K562 (cell line): ENCODE measurements around the gene ARMC6. TPM values are rescaled to one million over a fixed set of nuclear protein-coding genes. Genes with fewer than 3 reads are reported as not detected.

Source experiments
- CXXC5 ChIP-seq: fragments of 250-450 bp; sonication (Bioruptor Pico); IDR thresholded peaks from 2 replicates; pipeline ENCODE4 v1.8.0; 2022; ENCODE audit warnings: inconsistent platforms, mild to moderate bottlenecking, moderate library complexity
- E2F5 ChIP-seq: sonication (generic); formaldehyde crosslinking; IDR thresholded peaks from 2 replicates; pipeline ENCODE4 v1.8.0; 2022; ENCODE audit warnings: mild to moderate bottlenecking, missing genetic modification reagents
- EWSR1 ChIP-seq: fragments of 450-650 bp; IDR thresholded peaks from 2 replicates; pipeline ENCODE4 v1.6.1; 2018; ENCODE audit warnings: borderline replicate concordance, mild to moderate bottlenecking, low read depth, moderate library complexity; ENCODE audit not compliant: partially characterized antibody
- FIP1L1 ChIP-seq: fragments of 200-400 bp; formaldehyde crosslinking; IDR thresholded peaks from 2 replicates; pipeline ENCODE4 v1.6.1; 2018; ENCODE audit warnings: mild to moderate bottlenecking, low read depth, low read length; ENCODE audit not compliant: poor library complexity, severe bottlenecking
- GABPB2 ChIP-seq: fragments of 250-450 bp; sonication (Bioruptor Pico); conservative IDR thresholded peaks from 2 replicates; pipeline ENCODE4 v1.5.1; 2021; ENCODE audit warnings: mild to moderate bottlenecking
- MXD1 ChIP-seq: fragments of 250-450 bp; sonication (Bioruptor Pico); IDR thresholded peaks from 2 replicates; pipeline ENCODE4 v1.8.0; 2021; ENCODE audit warnings: borderline replicate concordance, mild to moderate bottlenecking, moderate library complexity; ENCODE audit not compliant: poor library complexity, severe bottlenecking
- POLR2AphosphoS5 ChIP-seq: IDR thresholded peaks from 2 replicates; pipeline ENCODE4 v1.6.1; 2011; ENCODE audit warnings: mild to moderate bottlenecking, low read depth, low read length, moderate library complexity; ENCODE audit not compliant: control insufficient read depth, insufficient read depth
- TAF7 ChIP-seq: fragments of 450-650 bp; IDR thresholded peaks from 2 replicates; pipeline ENCODE4 v1.6.1; 2016; ENCODE audit warnings: missing genetic modification characterization, missing compliant biosample characterization
- USF2 ChIP-seq: sonication (generic); formaldehyde crosslinking; IDR thresholded peaks from 2 replicates; pipeline ENCODE4 v1.5.0; 2020; ENCODE audit warnings: missing genetic modification reagents
- YBX1 ChIP-seq: fragments of 450-650 bp; IDR thresholded peaks from 2 replicates; pipeline ENCODE4 v1.7.1; 2016; ENCODE audit warnings: mild to moderate bottlenecking
- ZNF696 ChIP-seq: fragments of 250-450 bp; sonication (Bioruptor Pico); conservative IDR thresholded peaks from 2 replicates; pipeline ENCODE4 v1.4.0; 2020; ENCODE audit warnings: mild to moderate bottlenecking, moderate library complexity
- polyA plus RNA-seq, 8 experiments: library from polyadenylated mRNA; depleted of rRNA in 4 of 8; stranded (reverse) in 5 of 8; unstranded in 3 of 8; fragments of >200 nt; fragmentation: Nextera tagmentation in 2 of 8; fragmentation: Illumina TruSeq in 1 of 8; extraction: Ambion mirVana in 2 of 8; extraction: Trizol in 1 of 8; gene quantifications; 2 replicates each; pipeline versions ENCODE4 v1.2.1 to v1.2.3, GENCODE V29; 2011 to 2014; ENCODE audit warnings: inconsistent platforms in 1 of 8, missing spikeins in 1 of 8
- total RNA-seq, 7 experiments: library from RNA; depleted of rRNA in 6 of 7; stranded (reverse); fragments of >200 nt in 6 of 7; fragmentation: Illumina TruSeq in 2 of 7; extraction: Trizol in 2 of 7; gene quantifications; 2 replicates each; pipeline versions ENCODE4 v1.2.1 to v1.2.3, GENCODE V29; 2011 to 2021; ENCODE audit warnings: low replicate concordance in 1 of 7
- TF ChIP-seq, protein P1 (sequence below): sonication (generic); formaldehyde crosslinking; IDR thresholded peaks from 2 replicates; pipeline ENCODE4 v1.8.0; 2022; ENCODE audit warnings: mild to moderate bottlenecking, missing genetic modification reagents, borderline replicate concordance
- TF ChIP-seq, protein P2 (sequence below): sonication (generic); formaldehyde crosslinking; IDR thresholded peaks from 2 replicates; pipeline ENCODE4 v1.8.0; 2023; ENCODE audit warnings: mild to moderate bottlenecking, missing genetic modification reagents

Gene ARMC6
- total and polyA plus RNA-seq, 9 of the 15 experiments (the other 6 are each of a cell fraction or from before 2014, with no cell fraction given): 2.1 to 93.4 (median 63.6) TPM

GRCh38 chr19:19033426-19034203, at the start of gene ARMC6, which contains the start of gene SUGP2 (continued):
- peak; percentile 95 for TF ChIP-seq FIP1L1
- no peak for TF ChIP-seq GABPB2
- TF ChIP-seq, protein P1, sequence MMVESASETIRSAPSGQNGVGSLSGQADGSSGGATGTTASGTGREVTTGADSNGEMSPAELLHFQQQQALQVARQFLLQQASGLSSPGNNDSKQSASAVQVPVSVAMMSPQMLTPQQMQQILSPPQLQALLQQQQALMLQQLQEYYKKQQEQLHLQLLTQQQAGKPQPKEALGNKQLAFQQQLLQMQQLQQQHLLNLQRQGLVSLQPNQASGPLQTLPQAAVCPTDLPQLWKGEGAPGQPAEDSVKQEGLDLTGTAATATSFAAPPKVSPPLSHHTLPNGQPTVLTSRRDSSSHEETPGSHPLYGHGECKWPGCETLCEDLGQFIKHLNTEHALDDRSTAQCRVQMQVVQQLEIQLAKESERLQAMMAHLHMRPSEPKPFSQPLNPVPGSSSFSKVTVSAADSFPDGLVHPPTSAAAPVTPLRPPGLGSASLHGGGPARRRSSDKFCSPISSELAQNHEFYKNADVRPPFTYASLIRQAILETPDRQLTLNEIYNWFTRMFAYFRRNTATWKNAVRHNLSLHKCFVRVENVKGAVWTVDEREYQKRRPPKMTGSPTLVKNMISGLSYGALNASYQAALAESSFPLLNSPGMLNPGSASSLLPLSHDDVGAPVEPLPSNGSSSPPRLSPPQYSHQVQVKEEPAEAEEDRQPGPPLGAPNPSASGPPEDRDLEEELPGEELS: peak; percentile 71; the same call in 1 of the 2 replicates
- TF ChIP-seq CXXC5 (CRISPR knock-in tag): peak; percentile 67
- peak; percentile 70 for TF ChIP-seq USF2
- TF ChIP-seq POLR2AphosphoS5: peak; percentile 69; the same call in 1 of the 2 replicates
- TF ChIP-seq E2F5 (CRISPR knock-in tag): 0 out of 2 replicates have a peak, but pooled peaks have one; percentile 47
- TF ChIP-seq EWSR1: no peak
- no peak for TF ChIP-seq TAF7 (tag)
- peak; percentile 95 for TF ChIP-seq MXD1 (CRISPR knock-in tag)
- TF ChIP-seq, protein P2, sequence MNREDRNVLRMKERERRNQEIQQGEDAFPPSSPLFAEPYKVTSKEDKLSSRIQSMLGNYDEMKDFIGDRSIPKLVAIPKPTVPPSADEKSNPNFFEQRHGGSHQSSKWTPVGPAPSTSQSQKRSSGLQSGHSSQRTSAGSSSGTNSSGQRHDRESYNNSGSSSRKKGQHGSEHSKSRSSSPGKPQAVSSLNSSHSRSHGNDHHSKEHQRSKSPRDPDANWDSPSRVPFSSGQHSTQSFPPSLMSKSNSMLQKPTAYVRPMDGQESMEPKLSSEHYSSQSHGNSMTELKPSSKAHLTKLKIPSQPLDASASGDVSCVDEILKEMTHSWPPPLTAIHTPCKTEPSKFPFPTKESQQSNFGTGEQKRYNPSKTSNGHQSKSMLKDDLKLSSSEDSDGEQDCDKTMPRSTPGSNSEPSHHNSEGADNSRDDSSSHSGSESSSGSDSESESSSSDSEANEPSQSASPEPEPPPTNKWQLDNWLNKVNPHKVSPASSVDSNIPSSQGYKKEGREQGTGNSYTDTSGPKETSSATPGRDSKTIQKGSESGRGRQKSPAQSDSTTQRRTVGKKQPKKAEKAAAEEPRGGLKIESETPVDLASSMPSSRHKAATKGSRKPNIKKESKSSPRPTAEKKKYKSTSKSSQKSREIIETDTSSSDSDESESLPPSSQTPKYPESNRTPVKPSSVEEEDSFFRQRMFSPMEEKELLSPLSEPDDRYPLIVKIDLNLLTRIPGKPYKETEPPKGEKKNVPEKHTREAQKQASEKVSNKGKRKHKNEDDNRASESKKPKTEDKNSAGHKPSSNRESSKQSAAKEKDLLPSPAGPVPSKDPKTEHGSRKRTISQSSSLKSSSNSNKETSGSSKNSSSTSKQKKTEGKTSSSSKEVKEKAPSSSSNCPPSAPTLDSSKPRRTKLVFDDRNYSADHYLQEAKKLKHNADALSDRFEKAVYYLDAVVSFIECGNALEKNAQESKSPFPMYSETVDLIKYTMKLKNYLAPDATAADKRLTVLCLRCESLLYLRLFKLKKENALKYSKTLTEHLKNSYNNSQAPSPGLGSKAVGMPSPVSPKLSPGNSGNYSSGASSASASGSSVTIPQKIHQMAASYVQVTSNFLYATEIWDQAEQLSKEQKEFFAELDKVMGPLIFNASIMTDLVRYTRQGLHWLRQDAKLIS: peak; percentile 93; the same call in 1 of the 2 replicates
- TF ChIP-seq YBX1: no peak
- no peak for TF ChIP-seq ZNF696
